DND-41 (cell line): Measurements from ENCODE around the gene ITFG1.

ENCODE experiments used
- ATAC-seq: fragments of 200-7000 bp; cut with Tn5 transposase; 3 replicates; pipeline ENCODE4 v1.9.1; 2021; ENCODE audit warnings: low read depth; ENCODE audit not compliant: insufficient read depth
- DNase-seq: peaks from one replicate; pipeline ENCODE4 v3.0.0-alpha.2; 2020
- H2AFZ ChIP-seq: 2 replicates; pipeline ENCODE4 v1.6.0; 2012; ENCODE audit warnings: low read depth, low read length
- H3K27ac ChIP-seq: 2 replicates; pipeline ENCODE4 v1.5.1; 2012; ENCODE audit warnings: low read length, inconsistent platforms
- H3K27me3 ChIP-seq: fragments of 200-600 bp; sonication (generic); 2 replicates; pipeline ENCODE4 v1.6.0; 2012; ENCODE audit warnings: low read length, mild to moderate bottlenecking, inconsistent platforms; ENCODE audit not compliant: insufficient read depth, poor library complexity
- H3K36me3 ChIP-seq: 2 replicates; pipeline ENCODE4 v1.5.1; 2012; ENCODE audit warnings: low read length, inconsistent platforms; ENCODE audit not compliant: insufficient read depth
- H3K4me1 ChIP-seq: 2 replicates; pipeline ENCODE4 v1.5.1; 2012; ENCODE audit warnings: mild to moderate bottlenecking, low read length; ENCODE audit not compliant: insufficient read depth
- H3K4me2 ChIP-seq: 2 replicates; pipeline ENCODE4 v1.6.0; 2012; ENCODE audit warnings: mild to moderate bottlenecking, moderate library complexity, low read length, inconsistent platforms; ENCODE audit not compliant: insufficient read depth
- H3K4me3 ChIP-seq, 2 experiments: fragments of 200-600 bp in 1 of 2; shearing (Covaris generic) in 1 of 2; 2 replicates each; pipeline ENCODE4 v1.5.1; 2012 to 2016; ENCODE audit warnings: inconsistent platforms in 2 of 2, low read length in 2 of 2, mild to moderate bottlenecking in 2 of 2, low read depth in 1 of 2, moderate library complexity in 1 of 2
- H3K79me2 ChIP-seq: 2 replicates; pipeline ENCODE4 v1.6.0; 2012; ENCODE audit warnings: low read length, inconsistent platforms; ENCODE audit not compliant: insufficient read depth
- H3K9ac ChIP-seq: 2 replicates; pipeline ENCODE4 v1.6.0; 2012; ENCODE audit warnings: low read depth, mild to moderate bottlenecking, inconsistent platforms, low read length, moderate library complexity
- H3K9me3 ChIP-seq: 2 replicates; pipeline ENCODE4 v1.5.1; 2012; ENCODE audit warnings: low read length, moderate library complexity, mild to moderate bottlenecking, inconsistent platforms; ENCODE audit not compliant: insufficient read depth, severe bottlenecking
- H4K20me1 ChIP-seq: 2 replicates; pipeline ENCODE4 v1.6.0; 2012; ENCODE audit warnings: low read length; ENCODE audit not compliant: insufficient read depth
- EZH2 ChIP-seq: IDR thresholded peaks from 3 replicates; pipeline ENCODE4 v1.6.1; 2012; ENCODE audit warnings: borderline replicate concordance, low read depth, mild to moderate bottlenecking, moderate library complexity, low read length, inconsistent platforms; ENCODE audit not compliant: severe bottlenecking
- TF ChIP-seq, protein P1 (sequence below): IDR thresholded peaks from 2 replicates; pipeline ENCODE4 v1.5.1; 2012; ENCODE audit warnings: borderline replicate concordance, low read length, moderate library complexity, mild to moderate bottlenecking; ENCODE audit not compliant: poor library complexity, severe bottlenecking; ENCODE audit errors: extremely low read depth

The ITFG1 gene

GRCh38 chr16:47308601-47309000 lies 152.3 kb downstream of the ITFG1 start:
- H3K4me2 ChIP-seq: no peak overlapping the region
- H4K20me1 ChIP-seq: no peaks in the 10 kb centered on the region
- peaks cover 28% of the 10 kb centered on the region; the same call in 1 of the 2 replicates for H3K36me3 ChIP-seq
- DNase-seq: no peak
- H3K27ac ChIP-seq: no peak overlapping the region
- H3K79me2 ChIP-seq: no peaks in the 10 kb centered on the region
- H2AFZ ChIP-seq: no peak overlapping the region
- no peak for ATAC-seq
- no peak overlapping the region for H3K9ac ChIP-seq
- TF ChIP-seq EZH2: no peak
- TF ChIP-seq, protein P1, sequence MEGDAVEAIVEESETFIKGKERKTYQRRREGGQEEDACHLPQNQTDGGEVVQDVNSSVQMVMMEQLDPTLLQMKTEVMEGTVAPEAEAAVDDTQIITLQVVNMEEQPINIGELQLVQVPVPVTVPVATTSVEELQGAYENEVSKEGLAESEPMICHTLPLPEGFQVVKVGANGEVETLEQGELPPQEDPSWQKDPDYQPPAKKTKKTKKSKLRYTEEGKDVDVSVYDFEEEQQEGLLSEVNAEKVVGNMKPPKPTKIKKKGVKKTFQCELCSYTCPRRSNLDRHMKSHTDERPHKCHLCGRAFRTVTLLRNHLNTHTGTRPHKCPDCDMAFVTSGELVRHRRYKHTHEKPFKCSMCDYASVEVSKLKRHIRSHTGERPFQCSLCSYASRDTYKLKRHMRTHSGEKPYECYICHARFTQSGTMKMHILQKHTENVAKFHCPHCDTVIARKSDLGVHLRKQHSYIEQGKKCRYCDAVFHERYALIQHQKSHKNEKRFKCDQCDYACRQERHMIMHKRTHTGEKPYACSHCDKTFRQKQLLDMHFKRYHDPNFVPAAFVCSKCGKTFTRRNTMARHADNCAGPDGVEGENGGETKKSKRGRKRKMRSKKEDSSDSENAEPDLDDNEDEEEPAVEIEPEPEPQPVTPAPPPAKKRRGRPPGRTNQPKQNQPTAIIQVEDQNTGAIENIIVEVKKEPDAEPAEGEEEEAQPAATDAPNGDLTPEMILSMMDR: no peak
- no peaks in the 10 kb centered on the region for H3K9me3 ChIP-seq
- no peaks in the 10 kb centered on the region for H3K27me3 ChIP-seq
- no peak overlapping the region for H3K4me3 ChIP-seq
- no peaks in the 10 kb centered on the region for H3K4me1 ChIP-seq

DNA sequence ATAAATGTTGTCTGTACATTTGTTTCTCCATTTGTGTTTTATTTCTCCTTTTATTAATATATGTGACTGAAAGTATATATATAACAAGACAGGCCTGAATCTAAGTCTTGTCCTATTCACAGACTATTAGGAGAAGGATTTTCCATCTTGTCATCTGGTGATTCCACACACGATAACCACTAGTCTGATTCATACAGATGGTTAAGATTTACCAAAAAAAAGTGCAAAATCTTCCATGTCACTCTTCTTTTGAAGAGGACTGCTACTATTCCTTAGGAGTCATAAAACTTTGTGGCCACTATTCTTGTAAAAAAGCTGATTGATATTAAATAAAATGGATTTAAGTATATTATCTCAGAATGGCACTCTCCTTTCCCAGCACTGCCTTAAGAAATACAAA lies 156.3 kb downstream of the ITFG1 start:
- Histone ChIP-seq H3K9me3 (no peaks in the 10 kb centered on the region), H3K27me3 (no peaks in the 10 kb centered on the region), H3K79me2 (no peaks in the 10 kb centered on the region), H3K4me1 (no peaks in the 10 kb centered on the region), H4K20me1 (no peaks in the 10 kb centered on the region), H3K9ac (no peak overlapping the region), H3K36me3 (peaks cover 18% of the 10 kb centered on the region), H3K27ac (no peak overlapping the region), H2AFZ (no peak overlapping the region), H3K4me2 (no peak overlapping the region), H3K4me3 (no peak overlapping the region)
- ATAC-seq: no peak
- DNase-seq: no peak
- no peak for TF ChIP-seq EZH2
- TF ChIP-seq, protein P1: no peak

- Histone ChIP-seq H3K4me1 (no peaks in the 10 kb centered on the region), H4K20me1 (no peaks in the 10 kb centered on the region), H3K79me2 (no peaks in the 10 kb centered on the region), H3K4me2 (no peak overlapping the region), H3K9ac (no peak overlapping the region), H3K27ac (no peak overlapping the region), H3K9me3 (no peaks in the 10 kb centered on the region), H2AFZ (no peak overlapping the region), H3K27me3 (no peaks in the 10 kb centered on the region), H3K36me3 (peaks cover 22% of the 10 kb centered on the region), H3K4me3 (no peak overlapping the region)
- no peak for DNase-seq
- TF ChIP-seq, protein P1: no peak
- no peak for TF ChIP-seq EZH2
- ATAC-seq: no peak
These were observed 161.3 kb downstream of the ITFG1 start for GRCh38 chr16:47299587-47299986.

DNA sequence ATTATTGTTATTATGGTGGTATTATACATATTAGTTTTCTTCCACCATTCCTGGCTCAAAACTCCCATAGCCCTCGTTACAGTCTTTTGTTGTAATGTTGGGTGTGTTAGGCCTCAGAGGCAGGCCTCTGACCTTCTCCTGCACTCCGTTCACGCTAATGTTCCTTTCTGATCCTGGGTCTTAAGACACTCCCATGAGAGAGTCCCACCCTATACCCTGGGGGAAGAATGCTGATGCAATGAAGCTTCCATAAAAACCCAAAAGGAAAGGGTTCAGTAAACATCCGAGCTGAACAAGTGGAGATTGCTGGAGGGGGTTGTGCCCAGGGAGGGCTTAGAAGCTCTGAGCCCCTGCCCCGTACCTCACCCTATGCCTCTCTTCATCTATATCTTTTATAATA lies 175.9 kb downstream of the ITFG1 start:
- Histone ChIP-seq H3K9me3 (peaks cover 14% of the 10 kb centered on the region), H3K4me2 (no peak overlapping the region), H3K9ac (no peak overlapping the region), H2AFZ (no peak overlapping the region), H3K4me1 (no peaks in the 10 kb centered on the region), H3K36me3 (peaks cover 16% of the 10 kb centered on the region; the same call in 1 of the 2 replicates), H3K27ac (no peak overlapping the region), H3K27me3 (no peaks in the 10 kb centered on the region), H3K79me2 (no peaks in the 10 kb centered on the region), H4K20me1 (no peaks in the 10 kb centered on the region), H3K4me3 (no peak overlapping the region)
- no peak for TF ChIP-seq EZH2
- TF ChIP-seq, protein P1: no peak
- DNase-seq (no peak), ATAC-seq (no peak)
